Measurements from ENCODE around the gene XRN2. TPM values are rescaled to one million over a fixed set of nuclear protein-coding genes. Genes with fewer than 3 reads are reported as not detected.

XRN2 gene
- total and polyA plus RNA-seq, 2 of the 13 experiments (the other 11 are each of a cell fraction or from before 2014, with no cell fraction given): 90.3 to 171 TPM

DNA sequence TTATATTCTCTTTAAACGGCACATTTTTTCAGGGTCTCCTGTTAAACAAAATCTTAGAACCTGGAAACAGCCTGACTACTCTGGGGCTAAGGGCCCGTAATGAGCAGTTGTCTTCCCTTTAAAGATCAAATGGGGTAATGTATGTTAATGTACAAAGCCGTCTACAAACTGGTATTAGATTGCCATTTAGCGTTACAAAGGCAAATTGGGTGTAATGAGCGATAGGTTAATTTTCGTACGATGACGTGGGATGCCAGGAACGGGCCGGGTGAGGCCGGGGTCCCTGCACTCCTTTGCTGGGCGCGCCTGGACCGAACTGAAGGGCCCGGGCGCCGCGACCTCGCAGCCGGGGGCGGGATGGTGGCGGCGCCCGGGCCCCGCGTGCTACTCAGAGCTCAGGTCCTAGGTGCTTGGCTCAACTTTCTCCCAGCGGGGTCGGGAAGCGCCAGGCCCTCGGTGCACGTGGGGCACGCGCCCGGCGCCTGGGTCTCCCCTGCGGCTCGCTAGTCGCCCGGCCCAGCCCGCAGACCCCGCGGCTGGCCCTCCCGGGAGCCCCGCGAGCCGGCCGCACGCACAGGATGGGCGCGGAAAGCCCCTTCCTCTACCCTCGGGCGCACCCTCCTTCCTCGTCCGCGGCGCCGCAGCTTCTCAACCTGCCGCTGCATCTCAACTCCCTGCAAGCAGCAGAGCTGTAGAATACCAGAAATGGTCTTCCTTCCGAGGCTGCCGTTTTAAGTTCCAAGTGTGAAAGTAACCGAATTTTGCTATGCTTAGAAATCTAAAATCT, 88.2 kb downstream of the XRN2 start (continued):
- TF ChIP-seq POLR2A (IDR thresholded peaks at IDR 0.05; ENCODE audit: insufficient read depth in 1 of 2, low read depth in 2 of 2, low read length in 2 of 2): 0 out of 4 replicates have a peak, but pooled peaks of 1 of the 2 experiments have one; percentile 26
- TF ChIP-seq ZNF143 (CRISPR knock-in tag; IDR thresholded peaks at IDR 0.05): no peak
- TF ChIP-seq, protein P1, sequence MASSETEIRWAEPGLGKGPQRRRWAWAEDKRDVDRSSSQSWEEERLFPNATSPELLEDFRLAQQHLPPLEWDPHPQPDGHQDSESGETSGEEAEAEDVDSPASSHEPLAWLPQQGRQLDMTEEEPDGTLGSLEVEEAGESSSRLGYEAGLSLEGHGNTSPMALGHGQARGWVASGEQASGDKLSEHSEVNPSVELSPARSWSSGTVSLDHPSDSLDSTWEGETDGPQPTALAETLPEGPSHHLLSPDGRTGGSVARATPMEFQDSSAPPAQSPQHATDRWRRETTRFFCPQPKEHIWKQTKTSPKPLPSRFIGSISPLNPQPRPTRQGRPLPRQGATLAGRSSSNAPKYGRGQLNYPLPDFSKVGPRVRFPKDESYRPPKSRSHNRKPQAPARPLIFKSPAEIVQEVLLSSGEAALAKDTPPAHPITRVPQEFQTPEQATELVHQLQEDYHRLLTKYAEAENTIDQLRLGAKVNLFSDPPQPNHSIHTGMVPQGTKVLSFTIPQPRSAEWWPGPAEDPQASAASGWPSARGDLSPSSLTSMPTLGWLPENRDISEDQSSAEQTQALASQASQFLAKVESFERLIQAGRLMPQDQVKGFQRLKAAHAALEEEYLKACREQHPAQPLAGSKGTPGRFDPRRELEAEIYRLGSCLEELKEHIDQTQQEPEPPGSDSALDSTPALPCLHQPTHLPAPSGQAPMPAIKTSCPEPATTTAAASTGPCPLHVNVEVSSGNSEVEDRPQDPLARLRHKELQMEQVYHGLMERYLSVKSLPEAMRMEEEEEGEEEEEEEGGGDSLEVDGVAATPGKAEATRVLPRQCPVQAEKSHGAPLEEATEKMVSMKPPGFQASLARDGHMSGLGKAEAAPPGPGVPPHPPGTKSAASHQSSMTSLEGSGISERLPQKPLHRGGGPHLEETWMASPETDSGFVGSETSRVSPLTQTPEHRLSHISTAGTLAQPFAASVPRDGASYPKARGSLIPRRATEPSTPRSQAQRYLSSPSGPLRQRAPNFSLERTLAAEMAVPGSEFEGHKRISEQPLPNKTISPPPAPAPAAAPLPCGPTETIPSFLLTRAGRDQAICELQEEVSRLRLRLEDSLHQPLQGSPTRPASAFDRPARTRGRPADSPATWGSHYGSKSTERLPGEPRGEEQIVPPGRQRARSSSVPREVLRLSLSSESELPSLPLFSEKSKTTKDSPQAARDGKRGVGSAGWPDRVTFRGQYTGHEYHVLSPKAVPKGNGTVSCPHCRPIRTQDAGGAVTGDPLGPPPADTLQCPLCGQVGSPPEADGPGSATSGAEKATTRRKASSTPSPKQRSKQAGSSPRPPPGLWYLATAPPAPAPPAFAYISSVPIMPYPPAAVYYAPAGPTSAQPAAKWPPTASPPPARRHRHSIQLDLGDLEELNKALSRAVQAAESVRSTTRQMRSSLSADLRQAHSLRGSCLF (CRISPR knock-in tag; IDR thresholded peaks at IDR 0.05; ENCODE audit: borderline replicate concordance): no peak
- TF ChIP-seq, protein P2, sequence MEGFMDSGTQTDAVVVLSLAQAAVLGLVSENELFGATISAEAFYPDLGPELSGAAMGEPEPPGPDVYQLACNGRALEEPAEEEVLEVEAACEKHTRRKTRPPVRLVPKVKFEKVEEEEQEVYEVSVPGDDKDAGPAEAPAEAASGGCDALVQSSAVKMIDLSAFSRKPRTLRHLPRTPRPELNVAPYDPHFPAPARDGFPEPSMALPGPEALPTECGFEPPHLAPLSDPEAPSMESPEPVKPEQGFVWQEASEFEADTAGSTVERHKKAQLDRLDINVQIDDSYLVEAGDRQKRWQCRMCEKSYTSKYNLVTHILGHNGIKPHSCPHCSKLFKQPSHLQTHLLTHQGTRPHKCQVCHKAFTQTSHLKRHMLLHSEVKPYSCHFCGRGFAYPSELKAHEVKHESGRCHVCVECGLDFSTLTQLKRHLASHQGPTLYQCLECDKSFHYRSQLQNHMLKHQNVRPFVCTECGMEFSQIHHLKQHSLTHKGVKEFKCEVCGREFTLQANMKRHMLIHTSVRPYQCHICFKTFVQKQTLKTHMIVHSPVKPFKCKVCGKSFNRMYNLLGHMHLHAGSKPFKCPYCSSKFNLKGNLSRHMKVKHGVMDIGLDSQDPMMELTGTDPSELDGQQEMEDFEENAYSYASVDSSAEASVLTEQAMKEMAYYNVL (CRISPR knock-in tag; IDR thresholded peaks at IDR 0.05; ENCODE audit: borderline replicate concordance): no peak
- TF ChIP-seq, protein P3, sequence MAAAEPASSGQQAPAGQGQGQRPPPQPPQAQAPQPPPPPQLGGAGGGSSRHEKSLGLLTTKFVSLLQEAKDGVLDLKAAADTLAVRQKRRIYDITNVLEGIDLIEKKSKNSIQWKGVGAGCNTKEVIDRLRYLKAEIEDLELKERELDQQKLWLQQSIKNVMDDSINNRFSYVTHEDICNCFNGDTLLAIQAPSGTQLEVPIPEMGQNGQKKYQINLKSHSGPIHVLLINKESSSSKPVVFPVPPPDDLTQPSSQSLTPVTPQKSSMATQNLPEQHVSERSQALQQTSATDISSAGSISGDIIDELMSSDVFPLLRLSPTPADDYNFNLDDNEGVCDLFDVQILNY (CRISPR knock-in tag; conservative IDR thresholded peaks at IDR 0.05): no peak

Measured in HepG2 (cell line).